Psoas muscle (tissue), 8 donors: ENCODE results near the gene NRCAM. TPM values are rescaled to one million over a fixed set of nuclear protein-coding genes. Genes with fewer than 3 reads are reported as not detected.

Source experiments
- ATAC-seq, 4 donors: fragments of 200-7000 bp; cut with Tn5 transposase; one replicate each; pipeline ENCODE4 v1.9.1; 2020; ENCODE audit warnings: moderate library complexity in 3 of 4, mild to moderate bottlenecking in 2 of 4
- DNase-seq, 2 donors: peaks; one replicate each; pipeline ENCODE4 v3.0.0-alpha.2; 2020
- H3K27ac ChIP-seq: fragments of 200-600 bp; one replicate; pipeline ENCODE4 v1.8.0; 2022
- H3K27me3 ChIP-seq, 3 donors: fragments of 200-600 bp in 1 of 3; one replicate each; pipeline versions ENCODE4 v1.6.1 to v1.8.0; 2013 to 2022; ENCODE audit warnings: low read length in 2 of 3, mild to moderate bottlenecking in 2 of 3, moderate library complexity in 1 of 3; ENCODE audit not compliant: insufficient read depth in 3 of 3
- H3K36me3 ChIP-seq, 2 donors: fragments of 200-600 bp in 1 of 2; one replicate each; pipeline versions ENCODE4 v1.6.1 to v1.8.0; 2013 to 2022; ENCODE audit warnings: low read depth in 1 of 2, mild to moderate bottlenecking in 1 of 2, moderate library complexity in 1 of 2; ENCODE audit not compliant: insufficient read depth in 1 of 2
- H3K4me1 ChIP-seq: fragments of 200-600 bp; one replicate; pipeline ENCODE4 v1.8.0; 2022
- H3K4me3 ChIP-seq: fragments of 200-600 bp; one replicate; pipeline ENCODE4 v1.8.0; 2022; ENCODE audit warnings: mild to moderate bottlenecking
- H3K9me3 ChIP-seq: fragments of 200-600 bp; one replicate; pipeline ENCODE4 v1.8.0; 2022
- CTCF ChIP-seq: fragments of 200-600 bp; IDR thresholded peaks from one replicate; pipeline ENCODE4 v1.8.0; 2022; ENCODE audit warnings: antibody characterized with exemption
- WGBS, 3 donors: extraction: QIAGEN DNeasy Blood & Tissue Kit; methylation state at CpG; one replicate each; pipeline versions ENCODE4 v1.1.6 to v1.1.7; 2013; 5-methylcytosine and 5-hydroxymethylcytosine counted together
- intact Hi-C, 2 donors: fragments of 100-400 bp; cut with DNase I; formaldehyde crosslinking; loops; one replicate each; pipeline versions ENCODE4 v1.11.0 to v1.14.2; 2022
- polyA plus RNA-seq, 3 donors: library from polyadenylated mRNA; stranded (reverse); fragments of 200-250 nt; gene quantifications; one replicate each; pipeline ENCODE4 v1.2.3, GENCODE V29; 2013
- total RNA-seq, 4 donors: library from RNA; stranded (reverse); fragmentation: NEBNext Ultra II Directional in 2 of 4; extraction: Animal tissue kit (Norgen Biotek cat#: 25700) in 2 of 4; gene quantifications; one replicate each; pipeline versions ENCODE4 v1.2.1 to v1.2.4, GENCODE V29; 2021 to 2023
- donor health status: healthy with polysubstance abuse.
- donor health status: DM: no; HTN: no; CAD: no; lungs with moderate emphysema.
- donor health status: Bipolar disorder and iron deficiency.
- donor health status: healthy.
- donor health status: DM: yes; HTN: yes; CAD: no.
- donor health status: DM: no; HTN: no; CAD: no.
- donor health status: DM: no; HTN: no; CAD: no.
- donor health status: DM: yes; HTN: yes; CAD: no.

NRCAM gene
- total and polyA plus RNA-seq, 7 donors: 0.06 to 1.8 (median 0.55) TPM

- Histone ChIP-seq H3K9me3 (no peaks in the 10 kb centered on the region), H3K4me3 (no peak overlapping the region), H3K27me3 (peaks cover 0 to 3% (median 1%) of the 10 kb centered on the region in 3 donors), H3K4me1 (no peaks in the 10 kb centered on the region), H3K27ac (no peak overlapping the region), H3K36me3 (no peaks in the 10 kb centered on the region)
- no peak for DNase-seq
- intact Hi-C loops: no loop called here
- TF ChIP-seq CTCF: no peak
- no peak for ATAC-seq
- 38 to 44% (median 38%) methylated on average over 8 of the region's 8 CpGs for WGBS, 3 donors
Observed at GRCh38 chr7:108415821-108416536, 40.3 kb downstream of the NRCAM start.

GRCh38 chr7:108415084-108415483, 41.2 kb downstream of the NRCAM start:
- intact Hi-C loops: no loop called here
- no peak for TF ChIP-seq CTCF
- DNase-seq: no peak
- Histone ChIP-seq H3K4me1 (no peaks in the 10 kb centered on the region), H3K27me3 (peaks cover 0 to 1% (median 0%) of the 10 kb centered on the region in 3 donors), H3K27ac (no peak overlapping the region), H3K4me3 (no peak overlapping the region), H3K36me3 (no peaks in the 10 kb centered on the region), H3K9me3 (no peaks in the 10 kb centered on the region)
- 83 to 87% (median 85%) methylated on average over 4 of the region's 4 CpGs for WGBS, 3 donors
- no peak for ATAC-seq

GRCh38 chr7:108413782-108414492, 42.3 kb downstream of the NRCAM start:
- Histone ChIP-seq H3K27me3 (peaks cover 0 to 1% (median 0%) of the 10 kb centered on the region in 3 donors), H3K4me3 (no peak overlapping the region), H3K4me1 (no peaks in the 10 kb centered on the region), H3K27ac (no peak overlapping the region), H3K9me3 (no peaks in the 10 kb centered on the region), H3K36me3 (no peaks in the 10 kb centered on the region)
- no peak for DNase-seq
- no peak for TF ChIP-seq CTCF
- no peak for ATAC-seq
- intact Hi-C loops: no loop called here
- WGBS, 3 donors: 38 to 53% (median 45%) methylated on average over 3 of the region's 3 CpGs

GRCh38 chr7:108413337-108413736, 42.9 kb downstream of the NRCAM start:
- ATAC-seq (no peak), DNase-seq (no peak)
- Histone ChIP-seq H3K36me3 (no peaks in the 10 kb centered on the region), H3K4me3 (no peak overlapping the region), H3K27me3 (peaks cover 0 to 1% (median 0%) of the 10 kb centered on the region in 3 donors), H3K27ac (no peak overlapping the region), H3K9me3 (no peaks in the 10 kb centered on the region), H3K4me1 (no peaks in the 10 kb centered on the region)
- TF ChIP-seq CTCF: no peak
- intact Hi-C loops: no loop called here
